Natural killer cell (primary cell): ENCODE results near the gene HPSE2. TPM values are rescaled to one million over a fixed set of nuclear protein-coding genes. Genes with fewer than 3 reads are reported as not detected.

Experiments used
- ATAC-seq, 3 donors: fragments of 150-1000 bp in 2 of 3; fragments of 200-7000 bp in 1 of 3; cut with Tn5 transposase; 1 replicate in 1 of 3; 2 replicates in 2 of 3; pipeline ENCODE4 v1.10.0; 2021; ENCODE audit warnings: mild to moderate bottlenecking in 2 of 3, moderate library complexity in 2 of 3
- DNase-seq, 2 donors: peaks; one replicate each; pipeline versions ENCODE4 v3.0.0 to v3.0.0-alpha.2; 2013 to 2021; ENCODE audit warnings: mixed read lengths in 1 of 2
- H3K27ac ChIP-seq: one replicate; pipeline ENCODE4 v1.5.1; 2013; ENCODE audit warnings: mild to moderate bottlenecking, low read length
- H3K27me3 ChIP-seq: one replicate; pipeline ENCODE4 v1.6.1; 2013; ENCODE audit warnings: low read length; ENCODE audit not compliant: control insufficient read depth, insufficient read depth
- H3K36me3 ChIP-seq: one replicate; pipeline ENCODE4 v1.6.1; 2013; ENCODE audit warnings: low read length; ENCODE audit not compliant: control insufficient read depth, insufficient read depth
- H3K4me1 ChIP-seq: one replicate; pipeline ENCODE4 v1.6.1; 2013; ENCODE audit warnings: low read length; ENCODE audit not compliant: control insufficient read depth, insufficient read depth
- H3K4me3 ChIP-seq: one replicate; pipeline ENCODE4 v1.5.1; 2013; ENCODE audit warnings: low read length
- H3K9me3 ChIP-seq: one replicate; pipeline ENCODE4 v1.6.1; 2013; ENCODE audit warnings: low read length; ENCODE audit not compliant: control insufficient read depth, insufficient read depth
- H3K27ac Mint-ChIP-seq, 2 donors: one replicate each; pipeline ENCODE4 v1.8.0; 2022; ENCODE audit warnings: mild to moderate bottlenecking in 2 of 2, mixed read lengths in 2 of 2, moderate library complexity in 1 of 2
- H3K27me3 Mint-ChIP-seq, 2 donors: one replicate each; pipeline ENCODE4 v1.8.0; 2022; ENCODE audit warnings: low read depth in 2 of 2, mixed read lengths in 2 of 2
- H3K36me3 Mint-ChIP-seq: one replicate; pipeline ENCODE4 v1.8.0; 2022; ENCODE audit warnings: mixed read lengths
- H3K4me1 Mint-ChIP-seq, 2 donors: one replicate each; pipeline ENCODE4 v1.8.0; 2022; ENCODE audit warnings: mixed read lengths in 2 of 2
- H3K4me3 Mint-ChIP-seq: one replicate; pipeline ENCODE4 v1.8.0; 2022; ENCODE audit warnings: mild to moderate bottlenecking, moderate library complexity, mixed read lengths
- H3K9me3 Mint-ChIP-seq, 2 donors: one replicate each; pipeline ENCODE4 v1.8.0; 2022; ENCODE audit warnings: mixed read lengths in 2 of 2
- WGBS: methylation state at CpG from one replicate; pipeline ENCODE4 v1.1.7; 2013; ENCODE audit warnings: missing lambda C conversion rate; ENCODE audit not compliant: insufficient coverage; 5-methylcytosine and 5-hydroxymethylcytosine counted together
- intact Hi-C: fragments of 100-400 bp; cut with micrococcal nuclease; formaldehyde crosslinking; loops from one replicate; pipeline ENCODE4 v1.14.2; 2022
- total RNA-seq, 4 donors: library from RNA; stranded (reverse); fragments of 120-200 nt in 1 of 4; gene quantifications; one replicate each; pipeline versions ENCODE4 v1.2.3 to v1.2.4, GENCODE V29; 2013 to 2022
- TF ChIP-seq, protein P1 (sequence below): fragments of 200-600 bp; IDR thresholded peaks from one replicate; pipeline ENCODE4 v1.8.0; 2022; ENCODE audit warnings: antibody characterized with exemption

The HPSE2 gene
- total RNA-seq, 3 donors from 2014 or later (not counting 1 experiment from before 2014, with no cell fraction given): not detected

DNA sequence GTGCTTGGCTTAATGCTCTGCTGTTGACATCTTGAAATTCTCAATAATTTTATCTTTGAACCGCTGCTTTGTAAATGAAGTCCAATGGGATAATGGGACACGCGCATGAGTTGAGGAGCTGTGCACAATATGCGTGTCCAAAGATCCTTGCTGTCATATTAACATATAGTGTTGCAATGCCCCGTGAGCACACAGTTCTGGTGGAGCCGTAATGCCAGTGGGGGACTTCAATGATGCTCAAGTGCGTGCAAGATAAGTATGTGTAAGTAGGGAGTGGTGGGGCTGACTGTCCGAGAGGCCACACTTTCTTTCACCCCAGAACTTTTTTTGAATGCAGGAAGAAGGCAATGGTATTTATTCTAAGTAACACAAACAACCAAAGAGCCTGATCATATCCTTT, 711.5 kb downstream of the HPSE2 start:
- no peaks in the 10 kb centered on the region for H3K4me1 ChIP-seq
- intact Hi-C loops: no loop called here
- no peaks in the 10 kb centered on the region for H3K36me3 ChIP-seq
- Mint-ChIP-seq H3K27me3 (peaks cover 4 to 16% of the 10 kb centered on the region in 2 donors), H3K9me3 (no peaks in the 10 kb centered on the region), H3K4me3 (no peak overlapping the region), H3K4me1 (no peaks in the 10 kb centered on the region), H3K36me3 (no peaks in the 10 kb centered on the region), H3K27ac (no peak overlapping the region)
- H3K27ac ChIP-seq: no peak overlapping the region
- 89% methylated on average over 8 of the region's 8 CpGs for WGBS
- peaks cover 2% of the 10 kb centered on the region for H3K27me3 ChIP-seq
- ATAC-seq: no peak
- TF ChIP-seq, protein P1, sequence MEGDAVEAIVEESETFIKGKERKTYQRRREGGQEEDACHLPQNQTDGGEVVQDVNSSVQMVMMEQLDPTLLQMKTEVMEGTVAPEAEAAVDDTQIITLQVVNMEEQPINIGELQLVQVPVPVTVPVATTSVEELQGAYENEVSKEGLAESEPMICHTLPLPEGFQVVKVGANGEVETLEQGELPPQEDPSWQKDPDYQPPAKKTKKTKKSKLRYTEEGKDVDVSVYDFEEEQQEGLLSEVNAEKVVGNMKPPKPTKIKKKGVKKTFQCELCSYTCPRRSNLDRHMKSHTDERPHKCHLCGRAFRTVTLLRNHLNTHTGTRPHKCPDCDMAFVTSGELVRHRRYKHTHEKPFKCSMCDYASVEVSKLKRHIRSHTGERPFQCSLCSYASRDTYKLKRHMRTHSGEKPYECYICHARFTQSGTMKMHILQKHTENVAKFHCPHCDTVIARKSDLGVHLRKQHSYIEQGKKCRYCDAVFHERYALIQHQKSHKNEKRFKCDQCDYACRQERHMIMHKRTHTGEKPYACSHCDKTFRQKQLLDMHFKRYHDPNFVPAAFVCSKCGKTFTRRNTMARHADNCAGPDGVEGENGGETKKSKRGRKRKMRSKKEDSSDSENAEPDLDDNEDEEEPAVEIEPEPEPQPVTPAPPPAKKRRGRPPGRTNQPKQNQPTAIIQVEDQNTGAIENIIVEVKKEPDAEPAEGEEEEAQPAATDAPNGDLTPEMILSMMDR: no peak
- no peak for DNase-seq
- H3K9me3 ChIP-seq: no peaks in the 10 kb centered on the region
- no peak overlapping the region for H3K4me3 ChIP-seq

DNA sequence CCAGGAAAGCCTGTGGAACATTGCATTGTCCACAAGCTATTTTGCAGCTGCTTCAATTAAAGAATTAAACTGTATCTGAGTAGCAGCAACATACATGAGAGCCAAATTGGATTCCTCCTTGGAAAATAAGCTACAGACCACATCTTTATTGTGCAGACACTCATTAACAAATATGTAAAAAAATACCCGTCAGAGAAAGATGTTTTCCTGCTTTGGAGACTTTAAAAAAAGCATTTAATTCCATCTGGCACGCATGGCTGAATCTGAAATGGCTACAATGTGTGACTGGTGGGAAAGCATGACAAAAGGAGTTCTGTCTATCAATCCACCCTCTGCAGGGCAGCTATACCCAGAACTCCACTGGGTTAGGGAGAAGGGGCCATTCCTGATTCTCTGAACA, 715.8 kb downstream of the HPSE2 start:
- Histone ChIP-seq H3K36me3 (no peaks in the 10 kb centered on the region), H3K27ac (no peak overlapping the region), H3K9me3 (no peaks in the 10 kb centered on the region), H3K27me3 (peaks cover 2% of the 10 kb centered on the region), H3K4me1 (no peaks in the 10 kb centered on the region), H3K4me3 (no peak overlapping the region)
- Mint-ChIP-seq H3K36me3 (no peaks in the 10 kb centered on the region), H3K4me3 (no peak overlapping the region), H3K9me3 (no peaks in the 10 kb centered on the region), H3K27ac (no peak overlapping the region), H3K27me3 (peaks cover 13 to 32% of the 10 kb centered on the region in 2 donors), H3K4me1 (no peaks in the 10 kb centered on the region)
- intact Hi-C loops: no loop called here
- 85% methylated on average over 2 of the region's 2 CpGs for WGBS
- TF ChIP-seq, protein P1: no peak
- no peak for DNase-seq
- no peak for ATAC-seq

DNA sequence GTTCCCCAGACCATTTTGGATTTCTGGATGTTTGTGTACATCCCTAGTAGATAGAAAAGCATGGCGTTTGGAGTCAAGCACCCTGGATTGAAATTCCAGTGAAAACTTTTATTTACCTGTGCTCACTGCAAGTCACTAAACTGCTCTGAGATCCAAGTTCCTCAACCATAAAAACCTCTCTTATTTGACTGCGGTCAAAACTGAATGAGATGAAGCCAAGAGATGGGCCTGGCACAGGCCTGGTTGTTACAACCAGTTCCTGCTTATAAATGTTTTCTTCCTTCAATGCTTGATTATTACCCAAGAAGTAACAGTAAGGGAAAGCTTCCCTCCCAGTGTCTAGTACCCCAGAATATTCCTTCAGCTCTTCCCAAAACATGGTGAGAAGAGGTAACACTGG, 718.0 kb downstream of the HPSE2 start:
- no peaks in the 10 kb centered on the region for H3K4me1 Mint-ChIP-seq
- no peaks in the 10 kb centered on the region for H3K9me3 Mint-ChIP-seq
- peaks cover 13 to 38% of the 10 kb centered on the region in 2 donors for H3K27me3 Mint-ChIP-seq
- no peak overlapping the region for H3K4me3 Mint-ChIP-seq
- DNase-seq: no peak
- TF ChIP-seq, protein P1: no peak
- Histone ChIP-seq H3K27ac (no peak overlapping the region), H3K27me3 (peaks cover 2% of the 10 kb centered on the region), H3K4me3 (no peak overlapping the region), H3K36me3 (no peaks in the 10 kb centered on the region), H3K4me1 (no peaks in the 10 kb centered on the region), H3K9me3 (no peaks in the 10 kb centered on the region)
- H3K27ac Mint-ChIP-seq: no peak overlapping the region
- ATAC-seq: no peak
- no peaks in the 10 kb centered on the region for H3K36me3 Mint-ChIP-seq
- 50% methylated on average over 2 of the region's 2 CpGs for WGBS
- intact Hi-C loops: no loop called here

DNA sequence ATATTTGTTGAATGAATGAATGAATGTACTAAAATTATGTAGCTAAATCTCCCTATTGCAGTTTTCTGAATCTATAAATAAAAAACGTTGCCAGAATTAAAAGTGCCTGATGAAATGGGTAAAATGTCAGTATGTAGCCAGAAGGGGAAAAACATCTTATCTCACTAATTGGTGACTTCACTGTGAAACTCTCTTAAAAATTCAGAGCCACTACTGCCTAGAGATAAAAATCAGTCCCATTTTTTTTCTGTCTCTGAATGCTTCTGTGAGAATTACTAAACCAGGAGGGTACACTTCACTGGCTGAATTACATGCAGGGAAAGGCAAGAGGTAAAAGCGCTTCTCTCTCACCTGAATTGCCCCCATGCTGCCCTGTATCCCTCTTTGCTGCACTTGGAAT, 719.3 kb downstream of the HPSE2 start:
- peaks cover 2% of the 10 kb centered on the region for H3K27me3 ChIP-seq
- H3K4me1 Mint-ChIP-seq: no peaks in the 10 kb centered on the region
- no peaks in the 10 kb centered on the region for H3K36me3 ChIP-seq
- H3K9me3 Mint-ChIP-seq: no peaks in the 10 kb centered on the region
- intact Hi-C loops: no loop called here
- H3K4me3 ChIP-seq: no peak overlapping the region
- H3K36me3 Mint-ChIP-seq: no peaks in the 10 kb centered on the region
- no peaks in the 10 kb centered on the region for H3K9me3 ChIP-seq
- 86% methylated on average over 1 of the region's 2 CpGs for WGBS
- DNase-seq (no peak), ATAC-seq (no peak)
- TF ChIP-seq, protein P1: no peak
- H3K4me1 ChIP-seq: no peaks in the 10 kb centered on the region
- H3K4me3 Mint-ChIP-seq: no peak overlapping the region
- H3K27me3 Mint-ChIP-seq: peaks cover 13 to 38% of the 10 kb centered on the region in 2 donors
- no peak overlapping the region for H3K27ac ChIP-seq
- no peak overlapping the region for H3K27ac Mint-ChIP-seq
